GM19099 (cell line): ENCODE results near the gene INCA1.

ENCODE experiments used
- POLR2A ChIP-seq: IDR thresholded peaks from 3 replicates; pipeline ENCODE4 v1.6.1; 2011; ENCODE audit warnings: low read depth; ENCODE audit not compliant: insufficient read length; ENCODE audit errors: extremely low read depth

Gene INCA1

GRCh38 chr17:4939546-4939795 is 57.9 kb downstream of the INCA1 start:
- no peak for TF ChIP-seq POLR2A

GRCh38 chr17:4938688-4939545 is 58.4 kb downstream of the INCA1 start:
- no peak for TF ChIP-seq POLR2A
